Measurements from ENCODE around the gene FGD5. TPM values are rescaled to one million over a fixed set of nuclear protein-coding genes. Genes with fewer than 3 reads are reported as not detected.

The FGD5 gene
- total RNA-seq, 1 donor from 2014 or later, result not detected

GRCh38 chr3:14883226-14883625 lies 64.5 kb downstream of the FGD5 start:
- DNase-seq (ENCODE audit: low read depth) (no peak), FAIRE-seq (peak; percentile 64)
- no peaks in the 10 kb centered on the region for H3K36me3 ChIP-seq (ENCODE audit: control insufficient read depth, insufficient read depth, low read length)
- TF ChIP-seq CTCF (IDR thresholded peaks at IDR 0.05; ENCODE audit: insufficient read depth, low read length, severe bottlenecking), result no peak
- peaks cover 12% of the 10 kb centered on the region for H3K27me3 ChIP-seq (ENCODE audit: control insufficient read depth, insufficient read depth, low read length)
- no peak overlapping the region for H3K4me3 ChIP-seq (ENCODE audit: low read depth, low read length)

DNA sequence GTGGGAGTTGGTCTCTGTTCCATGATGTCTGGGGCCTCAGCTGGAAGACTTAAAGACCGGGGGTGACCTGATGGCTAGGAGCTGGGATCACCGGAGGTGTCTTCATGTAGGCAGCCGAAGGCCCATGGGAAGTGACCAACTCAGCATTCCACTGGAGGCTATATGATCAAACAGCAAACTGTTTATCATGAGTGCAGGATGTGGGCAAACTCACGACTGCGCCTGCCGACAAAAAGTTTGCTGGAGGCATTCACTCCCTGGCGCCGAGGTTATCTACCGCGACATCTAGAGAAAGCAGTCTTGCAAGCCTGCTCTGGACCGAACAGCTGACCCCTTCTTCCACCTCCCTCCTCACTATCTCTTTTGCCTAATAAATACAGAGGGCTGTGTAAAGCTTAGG lies 65.9 kb downstream of the FGD5 start:
- DNase-seq (ENCODE audit: low read depth) (no peak), FAIRE-seq (no peak)
- no peak for TF ChIP-seq CTCF (IDR thresholded peaks at IDR 0.05; ENCODE audit: insufficient read depth, low read length, severe bottlenecking)
- Histone ChIP-seq H3K36me3 (ENCODE audit: control insufficient read depth, insufficient read depth, low read length) (no peaks in the 10 kb centered on the region), H3K27me3 (ENCODE audit: control insufficient read depth, insufficient read depth, low read length) (peaks cover 15% of the 10 kb centered on the region), H3K4me3 (ENCODE audit: low read depth, low read length) (no peak overlapping the region)

DNA sequence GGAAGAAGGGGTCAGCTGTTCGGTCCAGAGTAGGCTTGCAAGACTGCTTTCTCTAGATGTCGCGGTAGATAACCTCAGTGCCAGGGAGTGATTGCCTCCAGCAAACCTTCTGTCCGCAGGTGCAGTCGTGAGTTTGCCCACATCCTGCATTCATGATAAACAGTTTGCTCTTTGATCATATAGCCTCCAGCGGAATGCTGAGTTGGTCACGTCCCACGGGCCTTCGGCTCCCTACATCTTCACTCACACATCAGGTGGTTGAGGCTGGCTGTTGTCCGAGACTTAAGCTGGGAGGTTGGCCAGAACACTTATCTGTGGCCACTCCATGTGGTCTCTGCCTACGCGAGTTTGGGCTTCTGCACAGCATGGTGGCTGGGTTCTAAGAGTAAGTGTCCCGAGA lies 66.5 kb downstream of the FGD5 start:
- no peak overlapping the region for H3K4me3 ChIP-seq (ENCODE audit: low read depth, low read length)
- no peaks in the 10 kb centered on the region for H3K36me3 ChIP-seq (ENCODE audit: control insufficient read depth, insufficient read depth, low read length)
- peaks cover 15% of the 10 kb centered on the region for H3K27me3 ChIP-seq (ENCODE audit: control insufficient read depth, insufficient read depth, low read length)
- no peak for TF ChIP-seq CTCF (IDR thresholded peaks at IDR 0.05; ENCODE audit: insufficient read depth, low read length, severe bottlenecking)
- no peak for FAIRE-seq
- no peak for DNase-seq (ENCODE audit: low read depth)

DNA sequence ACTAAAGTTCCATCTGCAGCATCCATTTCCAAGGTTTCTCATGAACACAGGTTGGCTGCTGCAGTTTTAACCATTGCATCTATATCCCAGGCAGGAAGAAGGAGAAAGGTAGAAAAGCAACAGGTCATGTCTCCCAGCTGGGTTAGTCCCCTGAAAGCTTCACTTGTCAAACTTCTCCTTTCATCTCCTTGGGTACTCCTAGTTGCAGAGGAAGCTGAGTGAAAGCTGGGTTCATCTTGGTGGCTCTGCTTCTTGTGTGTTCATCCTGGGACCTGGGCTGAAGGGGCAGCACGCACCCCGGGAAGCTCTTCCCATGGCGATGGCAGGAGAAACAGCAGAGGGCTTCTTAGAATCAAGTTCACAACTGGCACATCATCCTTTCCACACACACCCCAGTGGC lies 67.3 kb downstream of the FGD5 start:
- no peak for FAIRE-seq
- TF ChIP-seq CTCF (IDR thresholded peaks at IDR 0.05; ENCODE audit: insufficient read depth, low read length, severe bottlenecking), result no peak
- H3K4me3 ChIP-seq (ENCODE audit: low read depth, low read length), result no peak overlapping the region
- peaks cover 13% of the 10 kb centered on the region for H3K27me3 ChIP-seq (ENCODE audit: control insufficient read depth, insufficient read depth, low read length)
- H3K36me3 ChIP-seq (ENCODE audit: control insufficient read depth, insufficient read depth, low read length), result no peaks in the 10 kb centered on the region
- DNase-seq (ENCODE audit: low read depth), result no peak

- H3K4me3 ChIP-seq (ENCODE audit: low read depth, low read length), result no peak overlapping the region
- no peak for DNase-seq (ENCODE audit: low read depth)
- FAIRE-seq, result no peak
- no peak for TF ChIP-seq CTCF (IDR thresholded peaks at IDR 0.05; ENCODE audit: insufficient read depth, low read length, severe bottlenecking)
- peaks cover 6% of the 10 kb centered on the region for H3K27me3 ChIP-seq (ENCODE audit: control insufficient read depth, insufficient read depth, low read length)
- no peaks in the 10 kb centered on the region for H3K36me3 ChIP-seq (ENCODE audit: control insufficient read depth, insufficient read depth, low read length)
Measured at GRCh38 chr3:14889205-14889604, 70.4 kb downstream of the FGD5 start.

- no peak for TF ChIP-seq CTCF (IDR thresholded peaks at IDR 0.05; ENCODE audit: insufficient read depth, low read length, severe bottlenecking)
- FAIRE-seq (no peak), DNase-seq (ENCODE audit: low read depth) (no peak)
- H3K4me3 ChIP-seq (ENCODE audit: low read depth, low read length), result no peak overlapping the region
- peaks cover 5% of the 10 kb centered on the region for H3K27me3 ChIP-seq (ENCODE audit: control insufficient read depth, insufficient read depth, low read length)
- H3K36me3 ChIP-seq (ENCODE audit: control insufficient read depth, insufficient read depth, low read length), result no peaks in the 10 kb centered on the region
Measured at GRCh38 chr3:14889943-14890342, 71.2 kb downstream of the FGD5 start.
